GM21576 (cell line): ENCODE data around the gene RBBP8NL.

Experiments used
- ATAC-seq: cut with Tn5 transposase; IDR thresholded peaks from one replicate; pipeline ENCODE4 v1.9.1; 2021; ENCODE audit warnings: mild to moderate bottlenecking, moderate library complexity; ENCODE audit not compliant: unreplicated experiment

Gene RBBP8NL

GRCh38 chr20:62364911-62365736, 62.2 kb downstream of the RBBP8NL start:
- ATAC-seq, result no peak

DNA sequence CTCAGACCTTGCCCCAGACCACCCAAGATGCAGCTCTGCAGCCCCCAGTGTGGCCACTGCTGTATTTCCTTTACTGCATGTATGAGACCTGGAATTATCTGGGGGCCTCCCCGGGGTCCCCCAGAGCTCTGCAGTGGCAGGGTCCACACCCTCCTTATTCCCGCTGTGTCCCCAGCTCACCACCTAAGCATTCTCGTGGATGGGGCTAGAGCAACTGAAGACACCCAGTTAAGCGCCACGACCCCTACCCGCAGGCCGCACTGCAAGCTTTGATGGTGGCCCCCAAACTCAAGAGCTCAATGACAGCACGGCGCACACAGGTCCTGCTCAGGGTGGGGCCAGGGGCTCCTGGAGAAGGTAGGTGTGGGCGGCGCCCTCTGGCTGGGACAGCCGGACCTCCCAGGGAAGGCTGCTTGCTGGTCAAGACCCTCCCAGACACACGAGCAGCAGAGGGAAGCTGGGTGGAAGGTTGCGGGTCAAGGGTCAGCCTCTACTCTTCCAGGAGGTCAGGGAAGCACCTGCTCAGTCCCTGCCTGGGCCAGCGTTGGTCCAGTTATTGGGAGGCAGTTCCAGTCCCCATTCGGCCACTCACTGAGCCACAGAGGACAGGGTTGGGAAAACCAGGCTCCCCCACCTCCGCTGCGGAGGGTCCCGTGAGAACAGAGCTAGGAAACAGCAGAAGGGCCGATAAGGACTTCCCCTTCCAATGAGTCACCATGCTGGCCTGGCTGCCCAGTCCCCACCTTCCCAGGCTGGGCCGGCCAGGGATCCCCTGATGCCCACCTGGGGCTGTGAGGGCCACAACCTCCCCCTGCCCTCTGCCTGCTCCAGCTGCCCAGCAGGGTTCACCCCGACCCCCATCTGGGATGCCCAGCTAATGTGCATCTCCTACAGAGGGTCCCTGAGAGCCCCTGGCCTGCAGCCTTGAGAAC, 63.2 kb downstream of the RBBP8NL start:
- ATAC-seq, result no peak

GRCh38 chr20:62362991-62363919, 64.1 kb downstream of the RBBP8NL start:
- ATAC-seq, result no peak

DNA sequence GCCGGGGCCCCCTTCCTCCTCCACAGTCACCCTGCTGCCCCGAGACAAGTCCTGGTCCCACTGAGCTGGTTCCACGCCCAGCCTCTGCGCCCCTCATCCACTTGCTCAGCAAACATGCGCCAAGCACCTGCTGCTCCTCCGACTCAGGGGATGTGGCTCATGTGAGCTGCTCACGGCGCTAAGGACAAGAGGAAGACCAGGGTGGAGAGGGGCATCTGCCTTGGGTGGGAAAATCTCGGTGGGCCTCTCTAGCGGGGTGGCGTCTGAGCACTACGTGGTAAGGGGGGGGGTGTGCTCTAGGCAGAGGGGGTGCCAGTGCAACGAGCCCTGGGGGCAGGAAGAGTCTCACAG, 64.8 kb downstream of the RBBP8NL start:
- no peak for ATAC-seq

GRCh38 chr20:62361799-62362589, 65.3 kb downstream of the RBBP8NL start:
- no peak for ATAC-seq

DNA sequence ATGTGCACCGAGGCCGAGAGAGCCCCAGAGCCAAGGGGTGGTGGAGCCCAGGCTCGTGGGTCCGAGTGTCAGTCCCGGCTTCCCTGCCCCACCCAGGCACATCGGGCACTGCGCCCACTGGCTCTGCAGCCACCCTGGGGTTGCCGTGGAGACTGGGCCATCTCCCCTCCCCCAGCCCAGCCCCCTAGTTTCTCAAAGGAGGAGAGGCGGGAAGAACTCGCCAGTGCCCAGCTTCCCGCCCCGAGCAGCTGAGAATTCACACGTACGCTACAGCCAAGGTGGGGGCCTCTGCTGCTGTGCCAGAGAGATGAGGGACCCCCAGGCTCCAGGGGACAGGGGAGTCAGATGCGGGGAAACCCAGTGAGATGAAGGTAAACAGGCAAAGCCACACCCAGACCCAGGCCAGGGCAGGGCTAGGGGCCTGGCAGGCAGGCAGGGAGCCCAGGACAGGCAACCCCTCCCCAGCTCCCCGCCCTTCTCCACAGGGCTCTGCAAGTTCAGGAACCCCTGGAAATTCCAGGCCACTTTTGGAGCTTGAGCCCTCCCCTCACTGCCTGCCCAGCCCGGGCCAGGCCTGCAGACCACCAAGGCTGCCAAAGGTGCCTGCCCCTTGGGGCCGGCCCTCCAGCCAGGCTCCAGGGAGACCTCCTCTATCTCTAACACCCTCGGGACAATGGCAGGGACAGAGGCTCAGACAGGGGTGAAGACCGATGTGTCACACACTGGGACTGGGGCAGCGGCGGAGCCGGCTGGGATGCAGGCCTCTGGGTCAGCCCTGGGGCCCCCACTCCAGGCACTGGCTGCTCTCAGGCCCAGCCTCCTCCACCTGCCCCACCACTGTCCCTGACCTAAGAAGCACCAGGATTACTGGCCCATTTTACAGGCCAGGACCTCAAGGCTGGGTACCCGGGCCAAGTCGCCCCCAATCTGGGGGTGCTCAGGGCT, 66.2 kb downstream of the RBBP8NL start:
- ATAC-seq, result no peak
